Epithelial cell of umbilical artery (primary cell): ENCODE measurements around the gene NPVF. TPM values are rescaled to one million over a fixed set of nuclear protein-coding genes. Genes with fewer than 3 reads are reported as not detected.

Experiments
- total RNA-seq: library from RNA; depleted of rRNA; stranded (reverse); fragments of >200 nt; gene quantifications from 2 replicates; pipeline ENCODE4 v1.2.3, GENCODE V29; 2014

The NPVF gene, protein sequence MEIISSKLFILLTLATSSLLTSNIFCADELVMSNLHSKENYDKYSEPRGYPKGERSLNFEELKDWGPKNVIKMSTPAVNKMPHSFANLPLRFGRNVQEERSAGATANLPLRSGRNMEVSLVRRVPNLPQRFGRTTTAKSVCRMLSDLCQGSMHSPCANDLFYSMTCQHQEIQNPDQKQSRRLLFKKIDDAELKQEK
- not detected in 2 replicates for total RNA-seq

DNA sequence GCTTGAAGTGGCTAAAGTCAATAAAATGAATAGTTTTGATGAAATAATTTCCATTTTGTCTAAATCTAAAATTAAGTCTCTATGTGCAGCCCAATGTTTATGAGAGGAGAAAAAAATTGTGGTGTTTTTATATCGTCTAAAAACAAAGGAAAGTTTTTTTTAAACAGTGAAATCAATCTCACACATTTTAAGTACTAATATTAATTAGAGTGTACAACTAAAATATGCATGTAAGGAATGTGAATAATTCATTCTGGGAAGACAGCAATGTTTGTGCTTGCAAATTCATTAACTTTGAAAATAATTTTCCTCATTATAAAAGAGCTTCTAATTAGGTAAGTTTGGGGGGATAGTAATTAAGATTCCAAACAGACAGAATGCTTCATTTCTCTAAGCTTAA is at the start of gene NPVF:
TSS of gene NPVF (minus strand) at position 101 of the 400 bp plus-strand sequence. CDS start at position 54, 47 bp downstream.

Other genes with a start within 250 kb of the NPVF start
- gene OSBPL3, start 248.3 kb downstream of the NPVF start, total RNA-seq = 17.2 and 23.9 TPM in 2 replicates
- gene CYCS, start 103.2 kb downstream of the NPVF start, total RNA-seq = 52.3 and 60.9 TPM in 2 replicates